K562 (cell line): ENCODE data around the gene JADE2.

Experiments
- KDM1A ChIP-seq, 2 experiments: fragments of 450-650 bp; IDR thresholded peaks; 2 replicates each; pipeline ENCODE4 v1.6.1; 2016; ENCODE audit warnings: mild to moderate bottlenecking in 2 of 2
- KLF10 ChIP-seq: fragments of 250-450 bp; sonication (Bioruptor Pico); IDR thresholded peaks from 2 replicates; pipeline ENCODE4 v1.6.1; 2021; ENCODE audit warnings: matching md5 sums
- NR2C2 ChIP-seq, 2 experiments: fragments of 200-800 bp in 1 of 2; sonication (Bioruptor generic) in 1 of 2; sonication (generic) in 1 of 2; formaldehyde crosslinking in 1 of 2; IDR thresholded peaks; 2 replicates each; pipeline versions ENCODE4 v1.6.1 to v1.8.0; 2016 to 2022; ENCODE audit warnings: mild to moderate bottlenecking in 1 of 2, missing compliant biosample characterization in 1 of 2, missing genetic modification characterization in 1 of 2, missing genetic modification reagents in 1 of 2
- PRPF4 ChIP-seq: fragments of 200-400 bp; formaldehyde crosslinking; IDR thresholded peaks from one replicate; pipeline ENCODE4 v1.6.1; 2017; ENCODE audit warnings: low read length, low read depth, mild to moderate bottlenecking; ENCODE audit not compliant: insufficient read depth, poor library complexity, severe bottlenecking
- REST ChIP-seq, 2 experiments: fragments of 450-650 bp; formaldehyde crosslinking in 1 of 2; IDR thresholded peaks; 2 replicates each; pipeline versions ENCODE4 v1.4.0 to v1.6.1; 2014 to 2020; ENCODE audit warnings: mild to moderate bottlenecking in 2 of 2, borderline replicate concordance in 1 of 2, low read depth in 1 of 2
- ZNF133 ChIP-seq: fragments of 250-450 bp; sonication (Bioruptor Pico); IDR thresholded peaks from 2 replicates; pipeline ENCODE4 v1.4.0; 2020; ENCODE audit warnings: mild to moderate bottlenecking
- ZNF174 ChIP-seq: fragments of 250-450 bp; sonication (Bioruptor Pico); IDR thresholded peaks from 2 replicates; pipeline ENCODE4 v1.4.0; 2020; ENCODE audit warnings: mild to moderate bottlenecking
- TF ChIP-seq, protein P1 (sequence below), 3 experiments: IDR thresholded peaks in 2 of 3; conservative IDR thresholded peaks in 1 of 3; 2 replicates each; pipeline ENCODE4 v1.5.1; 2011 to 2012; ENCODE audit warnings: low read length in 3 of 3, mild to moderate bottlenecking in 3 of 3, control low read depth in 2 of 3, improper control_type of control experiment in 1 of 3, inconsistent platforms in 1 of 3, low read depth in 1 of 3, mixed read lengths in 1 of 3, moderate library complexity in 1 of 3; ENCODE audit not compliant: insufficient read depth in 2 of 3
- TF ChIP-seq, protein P2 (sequence below): fragments of 450-650 bp; IDR thresholded peaks from 2 replicates; pipeline ENCODE4 v1.6.1; 2016; ENCODE audit warnings: mild to moderate bottlenecking, moderate library complexity

- TF ChIP-seq, protein P1, sequence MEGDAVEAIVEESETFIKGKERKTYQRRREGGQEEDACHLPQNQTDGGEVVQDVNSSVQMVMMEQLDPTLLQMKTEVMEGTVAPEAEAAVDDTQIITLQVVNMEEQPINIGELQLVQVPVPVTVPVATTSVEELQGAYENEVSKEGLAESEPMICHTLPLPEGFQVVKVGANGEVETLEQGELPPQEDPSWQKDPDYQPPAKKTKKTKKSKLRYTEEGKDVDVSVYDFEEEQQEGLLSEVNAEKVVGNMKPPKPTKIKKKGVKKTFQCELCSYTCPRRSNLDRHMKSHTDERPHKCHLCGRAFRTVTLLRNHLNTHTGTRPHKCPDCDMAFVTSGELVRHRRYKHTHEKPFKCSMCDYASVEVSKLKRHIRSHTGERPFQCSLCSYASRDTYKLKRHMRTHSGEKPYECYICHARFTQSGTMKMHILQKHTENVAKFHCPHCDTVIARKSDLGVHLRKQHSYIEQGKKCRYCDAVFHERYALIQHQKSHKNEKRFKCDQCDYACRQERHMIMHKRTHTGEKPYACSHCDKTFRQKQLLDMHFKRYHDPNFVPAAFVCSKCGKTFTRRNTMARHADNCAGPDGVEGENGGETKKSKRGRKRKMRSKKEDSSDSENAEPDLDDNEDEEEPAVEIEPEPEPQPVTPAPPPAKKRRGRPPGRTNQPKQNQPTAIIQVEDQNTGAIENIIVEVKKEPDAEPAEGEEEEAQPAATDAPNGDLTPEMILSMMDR (IDR thresholded peaks at IDR 0.05 in 2 of 3, conservative IDR thresholded peaks at IDR 0.05 in 1 of 3; ENCODE audit: insufficient read depth in 2 of 3, low read depth in 1 of 3, low read length in 3 of 3): peak in 2 of 3 experiments; percentile 8 to 29; a peak in 1 of 6 replicates
- no peak for TF ChIP-seq NR2C2 (CRISPR knock-in tag; IDR thresholded peaks at IDR 0.05)
- no peak; the same call in 1 of the 2 replicates for TF ChIP-seq NR2C2 (tag; IDR thresholded peaks at IDR 0.05)
- TF ChIP-seq KDM1A (IDR thresholded peaks at IDR 0.05): no peak
- TF ChIP-seq PRPF4: peak; percentile 32
- TF ChIP-seq ZNF133 (CRISPR knock-in tag): no peak
- no peak for TF ChIP-seq ZNF174
- no peak for TF ChIP-seq KLF10 (CRISPR knock-in tag)
- no peak; the same call in 1 of the 2 replicates for TF ChIP-seq REST (IDR thresholded peaks at IDR 0.05; ENCODE audit: borderline replicate concordance)
- TF ChIP-seq REST (CRISPR knock-in tag; IDR thresholded peaks at IDR 0.05; ENCODE audit: low read depth): no peak
- TF ChIP-seq, protein P2, sequence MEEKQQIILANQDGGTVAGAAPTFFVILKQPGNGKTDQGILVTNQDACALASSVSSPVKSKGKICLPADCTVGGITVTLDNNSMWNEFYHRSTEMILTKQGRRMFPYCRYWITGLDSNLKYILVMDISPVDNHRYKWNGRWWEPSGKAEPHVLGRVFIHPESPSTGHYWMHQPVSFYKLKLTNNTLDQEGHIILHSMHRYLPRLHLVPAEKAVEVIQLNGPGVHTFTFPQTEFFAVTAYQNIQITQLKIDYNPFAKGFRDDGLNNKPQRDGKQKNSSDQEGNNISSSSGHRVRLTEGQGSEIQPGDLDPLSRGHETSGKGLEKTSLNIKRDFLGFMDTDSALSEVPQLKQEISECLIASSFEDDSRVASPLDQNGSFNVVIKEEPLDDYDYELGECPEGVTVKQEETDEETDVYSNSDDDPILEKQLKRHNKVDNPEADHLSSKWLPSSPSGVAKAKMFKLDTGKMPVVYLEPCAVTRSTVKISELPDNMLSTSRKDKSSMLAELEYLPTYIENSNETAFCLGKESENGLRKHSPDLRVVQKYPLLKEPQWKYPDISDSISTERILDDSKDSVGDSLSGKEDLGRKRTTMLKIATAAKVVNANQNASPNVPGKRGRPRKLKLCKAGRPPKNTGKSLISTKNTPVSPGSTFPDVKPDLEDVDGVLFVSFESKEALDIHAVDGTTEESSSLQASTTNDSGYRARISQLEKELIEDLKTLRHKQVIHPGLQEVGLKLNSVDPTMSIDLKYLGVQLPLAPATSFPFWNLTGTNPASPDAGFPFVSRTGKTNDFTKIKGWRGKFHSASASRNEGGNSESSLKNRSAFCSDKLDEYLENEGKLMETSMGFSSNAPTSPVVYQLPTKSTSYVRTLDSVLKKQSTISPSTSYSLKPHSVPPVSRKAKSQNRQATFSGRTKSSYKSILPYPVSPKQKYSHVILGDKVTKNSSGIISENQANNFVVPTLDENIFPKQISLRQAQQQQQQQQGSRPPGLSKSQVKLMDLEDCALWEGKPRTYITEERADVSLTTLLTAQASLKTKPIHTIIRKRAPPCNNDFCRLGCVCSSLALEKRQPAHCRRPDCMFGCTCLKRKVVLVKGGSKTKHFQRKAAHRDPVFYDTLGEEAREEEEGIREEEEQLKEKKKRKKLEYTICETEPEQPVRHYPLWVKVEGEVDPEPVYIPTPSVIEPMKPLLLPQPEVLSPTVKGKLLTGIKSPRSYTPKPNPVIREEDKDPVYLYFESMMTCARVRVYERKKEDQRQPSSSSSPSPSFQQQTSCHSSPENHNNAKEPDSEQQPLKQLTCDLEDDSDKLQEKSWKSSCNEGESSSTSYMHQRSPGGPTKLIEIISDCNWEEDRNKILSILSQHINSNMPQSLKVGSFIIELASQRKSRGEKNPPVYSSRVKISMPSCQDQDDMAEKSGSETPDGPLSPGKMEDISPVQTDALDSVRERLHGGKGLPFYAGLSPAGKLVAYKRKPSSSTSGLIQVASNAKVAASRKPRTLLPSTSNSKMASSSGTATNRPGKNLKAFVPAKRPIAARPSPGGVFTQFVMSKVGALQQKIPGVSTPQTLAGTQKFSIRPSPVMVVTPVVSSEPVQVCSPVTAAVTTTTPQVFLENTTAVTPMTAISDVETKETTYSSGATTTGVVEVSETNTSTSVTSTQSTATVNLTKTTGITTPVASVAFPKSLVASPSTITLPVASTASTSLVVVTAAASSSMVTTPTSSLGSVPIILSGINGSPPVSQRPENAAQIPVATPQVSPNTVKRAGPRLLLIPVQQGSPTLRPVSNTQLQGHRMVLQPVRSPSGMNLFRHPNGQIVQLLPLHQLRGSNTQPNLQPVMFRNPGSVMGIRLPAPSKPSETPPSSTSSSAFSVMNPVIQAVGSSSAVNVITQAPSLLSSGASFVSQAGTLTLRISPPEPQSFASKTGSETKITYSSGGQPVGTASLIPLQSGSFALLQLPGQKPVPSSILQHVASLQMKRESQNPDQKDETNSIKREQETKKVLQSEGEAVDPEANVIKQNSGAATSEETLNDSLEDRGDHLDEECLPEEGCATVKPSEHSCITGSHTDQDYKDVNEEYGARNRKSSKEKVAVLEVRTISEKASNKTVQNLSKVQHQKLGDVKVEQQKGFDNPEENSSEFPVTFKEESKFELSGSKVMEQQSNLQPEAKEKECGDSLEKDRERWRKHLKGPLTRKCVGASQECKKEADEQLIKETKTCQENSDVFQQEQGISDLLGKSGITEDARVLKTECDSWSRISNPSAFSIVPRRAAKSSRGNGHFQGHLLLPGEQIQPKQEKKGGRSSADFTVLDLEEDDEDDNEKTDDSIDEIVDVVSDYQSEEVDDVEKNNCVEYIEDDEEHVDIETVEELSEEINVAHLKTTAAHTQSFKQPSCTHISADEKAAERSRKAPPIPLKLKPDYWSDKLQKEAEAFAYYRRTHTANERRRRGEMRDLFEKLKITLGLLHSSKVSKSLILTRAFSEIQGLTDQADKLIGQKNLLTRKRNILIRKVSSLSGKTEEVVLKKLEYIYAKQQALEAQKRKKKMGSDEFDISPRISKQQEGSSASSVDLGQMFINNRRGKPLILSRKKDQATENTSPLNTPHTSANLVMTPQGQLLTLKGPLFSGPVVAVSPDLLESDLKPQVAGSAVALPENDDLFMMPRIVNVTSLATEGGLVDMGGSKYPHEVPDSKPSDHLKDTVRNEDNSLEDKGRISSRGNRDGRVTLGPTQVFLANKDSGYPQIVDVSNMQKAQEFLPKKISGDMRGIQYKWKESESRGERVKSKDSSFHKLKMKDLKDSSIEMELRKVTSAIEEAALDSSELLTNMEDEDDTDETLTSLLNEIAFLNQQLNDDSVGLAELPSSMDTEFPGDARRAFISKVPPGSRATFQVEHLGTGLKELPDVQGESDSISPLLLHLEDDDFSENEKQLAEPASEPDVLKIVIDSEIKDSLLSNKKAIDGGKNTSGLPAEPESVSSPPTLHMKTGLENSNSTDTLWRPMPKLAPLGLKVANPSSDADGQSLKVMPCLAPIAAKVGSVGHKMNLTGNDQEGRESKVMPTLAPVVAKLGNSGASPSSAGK: peak; percentile 60; the same call in 1 of the 2 replicates
Measured at GRCh38 chr5:134524272-134524825, 1.1 kb upstream of the JADE2 start.
